ENCODE results near the gene ANK3.

- TF ChIP-seq REST (IDR thresholded peaks at IDR 0.05; ENCODE audit: insufficient read depth in 1 of 2, low read depth in 2 of 2, low read length in 2 of 2) (no peak), TAF1 (IDR thresholded peaks at IDR 0.05; ENCODE audit: borderline replicate concordance, insufficient read depth, low read length) (no peak), POLR2AphosphoS5 (IDR thresholded peaks at IDR 0.05; ENCODE audit: low read depth, low read length) (no peak)
Measured at GRCh38 chr10:60335708-60336107, 54.0 kb downstream of the ANK3 start.
